Keratinocyte (primary cell): ENCODE data around the gene CTIF. TPM values are rescaled to one million over a fixed set of nuclear protein-coding genes. Genes with fewer than 3 reads are reported as not detected.

Source experiments
- DNase-seq: peaks from one replicate; pipeline ENCODE4 v3.0.0-alpha.2; 2011; ENCODE audit warnings: low read depth, missing footprints, low spot score
- FAIRE-seq: peaks from 2 replicates; lab custom pipeline; 2011; peaks lifted over from hg19 to GRCh38; lab: Jason Lieb, UNC
- H2AFZ ChIP-seq: 2 replicates; pipeline ENCODE4 v1.6.0; 2012; ENCODE audit warnings: low read length, control low read depth, inconsistent platforms; ENCODE audit not compliant: control insufficient read depth
- H3K27ac ChIP-seq: 2 replicates; pipeline ENCODE4 v1.5.1; 2011; ENCODE audit warnings: low read length; ENCODE audit not compliant: control insufficient read depth, insufficient read depth
- H3K27me3 ChIP-seq: 3 replicates; pipeline ENCODE4 v1.6.0; 2011; ENCODE audit warnings: low read length; ENCODE audit not compliant: control insufficient read depth, insufficient read depth; ENCODE audit errors: extremely low read depth
- H3K36me3 ChIP-seq, 2 experiments: 2 replicates in 1 of 2; 3 replicates in 1 of 2; pipeline ENCODE4 v1.5.1; 2011; ENCODE audit warnings: low read length in 2 of 2, mild to moderate bottlenecking in 1 of 2; ENCODE audit not compliant: control insufficient read depth in 2 of 2, insufficient read depth in 2 of 2; ENCODE audit errors: extremely low read depth in 1 of 2
- H3K4me1 ChIP-seq: 3 replicates; pipeline ENCODE4 v1.5.1; 2011; ENCODE audit warnings: low read length; ENCODE audit not compliant: control insufficient read depth, insufficient read depth; ENCODE audit errors: extremely low read depth
- H3K4me2 ChIP-seq: 3 replicates; pipeline ENCODE4 v1.6.0; 2011; ENCODE audit warnings: low read depth, low read length; ENCODE audit not compliant: control insufficient read depth, insufficient read depth; ENCODE audit errors: extremely low read depth
- H3K4me3 ChIP-seq, 3 experiments: fragments of 200-600 bp in 1 of 3; sonication (generic) in 1 of 3; 2 replicates in 2 of 3; 3 replicates in 1 of 3; pipeline ENCODE4 v1.5.1; 2011 to 2016; ENCODE audit warnings: low read length in 3 of 3, mild to moderate bottlenecking in 3 of 3, control low read depth in 2 of 3, inconsistent platforms in 1 of 3, low read depth in 1 of 3, mixed read lengths in 1 of 3, mixed run types in 1 of 3, moderate library complexity in 1 of 3; ENCODE audit not compliant: control insufficient read depth in 2 of 3, insufficient read depth in 2 of 3; ENCODE audit errors: extremely low read depth in 1 of 3
- H3K79me2 ChIP-seq: 2 replicates; pipeline ENCODE4 v1.6.0; 2012; ENCODE audit warnings: low read length; ENCODE audit not compliant: control insufficient read depth, insufficient read depth
- H3K9ac ChIP-seq: 3 replicates; pipeline ENCODE4 v1.6.0; 2011; ENCODE audit warnings: low read length; ENCODE audit not compliant: control insufficient read depth, insufficient read depth; ENCODE audit errors: extremely low read depth
- H3K9me1 ChIP-seq: 3 replicates; pipeline ENCODE4 v1.6.0; 2011; ENCODE audit warnings: low read length; ENCODE audit not compliant: control insufficient read depth, insufficient read depth; ENCODE audit errors: extremely low read depth
- H3K9me3 ChIP-seq: 2 replicates; pipeline ENCODE4 v1.5.1; 2012; ENCODE audit warnings: low read depth, low read length; ENCODE audit not compliant: control insufficient read depth
- H4K20me1 ChIP-seq: 3 replicates; pipeline ENCODE4 v1.6.0; 2011; ENCODE audit warnings: low read length; ENCODE audit not compliant: control insufficient read depth, insufficient read depth; ENCODE audit errors: extremely low read depth
- EZH2 ChIP-seq: IDR thresholded peaks from one replicate; pipeline ENCODE4 v1.6.1; 2012; ENCODE audit warnings: inconsistent platforms, mild to moderate bottlenecking, low read length, moderate library complexity
- dilution Hi-C: fragments of 300-500 bp; cut with MboI; formaldehyde crosslinking; loops from one replicate; pipeline ENCODE4 v1.7.0; 2020; ENCODE audit warnings: low sequenced_read_pairs; ENCODE audit not compliant: extremely low pct_ligation_motif_present
- polyA plus RNA-seq, 5 experiments: library from polyadenylated mRNA; depleted of rRNA in 3 of 5; stranded (reverse) in 3 of 5; stranded (forward) in 1 of 5; unstranded in 1 of 5; fragments of >200 nt; gene quantifications; 1 replicate in 1 of 5; 2 replicates in 3 of 5; 3 replicates in 1 of 5; pipeline versions ENCODE4 v1.2.1 to v1.2.3, GENCODE V29; 2011 to 2012; ENCODE audit warnings: missing spikeins in 2 of 5, low read depth in 1 of 5, low replicate concordance in 1 of 5
- TF ChIP-seq, protein P1 (sequence below), 3 experiments: IDR thresholded peaks in 1 of 3; conservative IDR thresholded peaks in 1 of 3; optimal IDR thresholded peaks in 1 of 3; 2 replicates in 2 of 3; 3 replicates in 1 of 3; pipeline versions ENCODE3 to v1.5.1; 2011; ENCODE audit warnings: low read length in 3 of 3, mild to moderate bottlenecking in 3 of 3, moderate library complexity in 2 of 3, control low read depth in 1 of 3, inconsistent platforms in 1 of 3; ENCODE audit not compliant: insufficient read depth in 2 of 3; ENCODE audit errors: extremely low read depth in 1 of 3

Gene CTIF
- polyA plus RNA-seq, 1 donor (not counting 4 experiments of a cell fraction or from before 2014, with no cell fraction given): 15.0 TPM

DNA sequence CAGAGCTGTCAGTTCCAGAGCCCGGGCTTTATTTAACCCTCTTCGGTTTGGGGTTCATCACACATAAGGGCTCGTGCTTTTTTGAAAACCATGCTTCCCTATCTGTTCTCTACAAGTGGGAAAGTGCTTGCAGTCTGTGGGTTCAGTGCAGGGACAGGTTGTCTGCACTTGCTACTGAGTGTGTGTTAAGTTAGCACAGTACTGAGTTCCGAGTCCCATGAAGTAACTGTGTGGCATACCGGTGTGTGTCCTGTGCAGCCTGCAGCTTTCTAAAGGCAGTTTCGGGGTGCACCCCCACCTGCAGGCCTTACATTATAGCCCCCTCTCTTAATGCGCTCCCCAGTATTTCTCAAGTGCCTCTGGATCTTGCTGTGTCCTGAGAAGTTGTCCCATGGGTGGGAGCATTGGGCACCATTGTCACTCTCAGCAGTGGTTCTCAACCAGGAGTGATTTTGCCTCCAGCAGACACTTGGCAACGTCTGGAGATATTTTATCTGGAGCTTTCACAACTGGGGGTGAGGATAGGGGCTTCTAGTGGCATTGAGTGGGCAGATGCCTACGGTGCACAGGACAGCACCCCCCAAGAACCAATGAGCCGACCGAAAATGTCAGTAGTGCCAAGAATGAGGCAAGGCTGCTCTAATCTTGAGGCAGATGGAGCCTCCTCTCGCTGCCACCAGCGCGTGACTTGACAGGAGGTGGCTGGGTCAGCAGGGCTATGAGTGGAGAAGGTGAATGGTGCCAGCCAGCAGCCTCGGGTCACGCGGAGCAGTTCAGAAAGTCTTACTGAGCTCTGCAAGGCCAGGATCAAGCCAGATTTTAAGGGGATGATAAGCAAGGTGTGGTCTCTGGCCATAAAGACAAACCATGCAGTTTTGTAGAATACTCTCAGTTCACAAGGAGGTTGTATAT is 259.8 kb downstream of the CTIF start:
- DNase-seq (no peak), FAIRE-seq (no peak)
- Histone ChIP-seq H4K20me1 (no peaks in the 10 kb centered on the region), H3K9ac (no peak overlapping the region), H3K27ac (no peak overlapping the region), H3K79me2 (no peaks in the 10 kb centered on the region), H3K36me3 (peaks cover 14 to 15% of the 10 kb centered on the region in 2 experiments), H3K4me2 (no peak overlapping the region), H3K4me3 (no peak overlapping the region), H3K27me3 (no peaks in the 10 kb centered on the region), H3K9me3 (no peaks in the 10 kb centered on the region), H2AFZ (no peak overlapping the region), H3K9me1 (no peaks in the 10 kb centered on the region), H3K4me1 (no peaks in the 10 kb centered on the region)
- no peak for TF ChIP-seq EZH2
- TF ChIP-seq, protein P1, sequence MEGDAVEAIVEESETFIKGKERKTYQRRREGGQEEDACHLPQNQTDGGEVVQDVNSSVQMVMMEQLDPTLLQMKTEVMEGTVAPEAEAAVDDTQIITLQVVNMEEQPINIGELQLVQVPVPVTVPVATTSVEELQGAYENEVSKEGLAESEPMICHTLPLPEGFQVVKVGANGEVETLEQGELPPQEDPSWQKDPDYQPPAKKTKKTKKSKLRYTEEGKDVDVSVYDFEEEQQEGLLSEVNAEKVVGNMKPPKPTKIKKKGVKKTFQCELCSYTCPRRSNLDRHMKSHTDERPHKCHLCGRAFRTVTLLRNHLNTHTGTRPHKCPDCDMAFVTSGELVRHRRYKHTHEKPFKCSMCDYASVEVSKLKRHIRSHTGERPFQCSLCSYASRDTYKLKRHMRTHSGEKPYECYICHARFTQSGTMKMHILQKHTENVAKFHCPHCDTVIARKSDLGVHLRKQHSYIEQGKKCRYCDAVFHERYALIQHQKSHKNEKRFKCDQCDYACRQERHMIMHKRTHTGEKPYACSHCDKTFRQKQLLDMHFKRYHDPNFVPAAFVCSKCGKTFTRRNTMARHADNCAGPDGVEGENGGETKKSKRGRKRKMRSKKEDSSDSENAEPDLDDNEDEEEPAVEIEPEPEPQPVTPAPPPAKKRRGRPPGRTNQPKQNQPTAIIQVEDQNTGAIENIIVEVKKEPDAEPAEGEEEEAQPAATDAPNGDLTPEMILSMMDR (optimal IDR thresholded peaks at IDR 0.05 in 1 of 3, IDR thresholded peaks at IDR 0.05 in 1 of 3, conservative IDR thresholded peaks at IDR 0.05 in 1 of 3; ENCODE audit: extremely low read depth in 1 of 3, insufficient read depth in 2 of 3, low read length in 3 of 3): no peak
- dilution Hi-C loops: no loop called here

DNA sequence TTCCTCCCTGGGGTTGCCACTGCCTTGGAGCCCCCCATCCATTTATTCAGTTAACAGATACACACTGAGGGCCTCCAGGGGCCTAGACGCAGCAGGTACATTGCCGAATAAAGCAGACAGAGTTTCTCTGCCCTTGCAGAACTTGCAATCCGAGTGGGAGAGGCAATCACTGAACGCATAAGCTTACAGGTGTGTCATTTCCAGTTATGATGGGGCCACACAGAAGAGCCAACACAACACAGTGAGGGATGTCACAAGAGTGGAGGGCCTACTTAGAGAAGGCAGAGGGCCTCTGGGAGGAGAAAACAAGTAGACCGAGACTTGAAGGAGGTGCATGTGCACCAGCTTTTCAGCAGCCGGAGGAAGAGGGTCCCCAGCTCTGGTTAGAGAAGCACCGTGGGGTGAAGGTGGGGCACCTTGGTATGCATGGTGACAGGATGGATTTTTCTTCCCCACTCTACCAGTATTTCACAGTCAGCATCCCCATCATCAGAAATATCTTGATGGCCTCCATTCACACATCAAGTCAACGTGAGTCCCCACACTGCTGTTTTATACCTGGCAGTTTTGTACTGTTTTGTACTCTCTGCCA is 261.0 kb downstream of the CTIF start:
- FAIRE-seq: no peak
- no peak overlapping the region for H3K27ac ChIP-seq
- no peak for DNase-seq

More for the DNA sequence above, 261.0 kb downstream of the CTIF start:
- no peaks in the 10 kb centered on the region for H3K9me1 ChIP-seq
- no peak overlapping the region for H3K4me3 ChIP-seq
- H3K9ac ChIP-seq: no peak overlapping the region
- H3K4me1 ChIP-seq: no peaks in the 10 kb centered on the region
- dilution Hi-C loops: no loop called here
- no peak for TF ChIP-seq EZH2
- H3K27me3 ChIP-seq: no peaks in the 10 kb centered on the region
- H4K20me1 ChIP-seq: no peaks in the 10 kb centered on the region
- H3K4me2 ChIP-seq: no peak overlapping the region
- H3K79me2 ChIP-seq: no peaks in the 10 kb centered on the region
- peaks cover 14 to 20% of the 10 kb centered on the region in 2 experiments for H3K36me3 ChIP-seq
- no peak overlapping the region for H2AFZ ChIP-seq
- no peaks in the 10 kb centered on the region for H3K9me3 ChIP-seq
